Fibroblast of peridontal ligament (primary cell): Measurements from ENCODE around the gene AFF3.

Experiments
- DNase-seq: peaks from one replicate; pipeline ENCODE4 v3.0.0-alpha.2; 2010; ENCODE audit errors: extremely low read depth

Gene AFF3

DNA sequence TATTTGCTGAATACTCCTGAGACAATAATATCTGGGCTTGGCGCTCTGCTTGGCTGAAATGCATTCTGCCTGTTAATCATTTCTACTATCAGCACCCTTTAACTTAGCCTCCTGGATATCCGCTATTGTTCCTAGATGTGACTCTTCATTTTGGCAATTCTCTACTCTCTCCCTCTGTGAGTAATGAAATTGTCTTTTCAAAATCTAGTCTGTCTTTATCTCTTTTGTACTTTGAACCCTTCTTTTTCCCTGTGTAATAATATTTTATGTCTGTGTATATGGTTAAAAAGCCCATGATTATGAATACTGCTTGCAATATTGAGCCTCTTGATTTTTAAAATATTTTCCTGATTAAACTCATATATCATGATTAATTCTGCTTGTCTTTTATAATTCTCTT lies 646.4 kb downstream of the AFF3 start:
- no peak for DNase-seq
